ENCODE data around the gene ADAMTS16. TPM values are rescaled to one million over a fixed set of nuclear protein-coding genes. Genes with fewer than 3 reads are reported as not detected.

The ADAMTS16 gene
- polyA plus RNA-seq, 3 donors: 69.6 to 80.2 (median 79.9) TPM

DNA sequence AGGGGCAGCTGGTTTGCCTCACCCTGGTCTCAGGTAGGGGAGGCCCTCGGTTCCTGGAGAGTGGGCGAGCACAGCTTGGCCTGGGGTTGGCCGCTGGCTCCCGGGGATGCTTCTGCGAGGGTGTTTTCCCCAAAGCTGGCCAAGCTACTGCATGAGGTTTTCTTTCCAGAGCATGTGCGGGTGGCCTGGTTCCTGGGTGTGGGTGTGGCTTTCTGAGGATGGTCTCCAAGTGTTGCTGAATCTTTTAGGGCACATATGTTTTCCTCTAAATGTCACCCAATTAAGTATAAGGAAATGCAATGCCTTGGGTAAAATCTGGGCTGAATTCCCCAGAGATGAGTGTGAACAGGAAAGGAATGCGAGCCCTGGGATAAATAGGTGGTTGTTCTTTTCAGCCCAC lies 166.6 kb downstream of the ADAMTS16 start:
- DNase-seq: no peak

DNA sequence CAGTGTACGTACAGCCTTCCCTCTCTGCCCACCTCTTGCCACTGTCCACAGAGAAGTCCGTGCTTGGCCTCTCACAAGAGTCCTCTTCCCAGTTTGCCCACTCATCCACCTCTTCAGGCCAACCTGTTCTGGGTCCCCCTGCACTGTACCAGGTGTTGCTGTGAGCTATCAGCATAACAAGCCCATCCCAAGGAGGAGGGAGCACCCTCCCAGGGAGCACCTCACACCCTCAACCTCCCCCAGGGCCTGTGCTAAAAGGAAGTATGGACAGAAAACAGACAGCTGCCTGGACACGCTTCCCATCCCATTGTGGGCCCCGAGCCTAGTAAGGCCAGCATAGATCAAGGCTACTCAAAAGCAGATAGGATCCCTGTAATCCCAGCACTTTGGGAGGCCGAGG lies 168.2 kb downstream of the ADAMTS16 start:
- no peak for DNase-seq

DNA sequence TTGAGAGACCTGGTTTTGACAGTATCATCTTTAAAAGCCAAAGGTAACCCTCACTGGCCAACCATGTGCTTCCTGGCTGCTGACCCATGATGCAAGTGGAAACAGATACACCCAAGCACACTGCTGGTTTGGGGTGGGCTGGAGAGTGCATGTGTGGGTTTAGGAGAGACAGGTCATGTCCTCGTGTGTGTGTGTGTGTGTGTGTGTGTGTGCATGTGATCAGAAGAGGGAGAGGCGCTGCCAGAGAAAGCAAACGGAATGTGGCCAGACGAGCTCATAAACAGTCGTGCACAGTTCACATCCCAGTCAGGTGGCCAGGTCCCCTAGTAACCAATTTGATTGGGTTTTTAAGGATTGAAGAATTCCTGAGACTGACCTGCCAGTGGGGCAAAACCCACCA lies 169.5 kb downstream of the ADAMTS16 start:
- no peak for DNase-seq

DNA sequence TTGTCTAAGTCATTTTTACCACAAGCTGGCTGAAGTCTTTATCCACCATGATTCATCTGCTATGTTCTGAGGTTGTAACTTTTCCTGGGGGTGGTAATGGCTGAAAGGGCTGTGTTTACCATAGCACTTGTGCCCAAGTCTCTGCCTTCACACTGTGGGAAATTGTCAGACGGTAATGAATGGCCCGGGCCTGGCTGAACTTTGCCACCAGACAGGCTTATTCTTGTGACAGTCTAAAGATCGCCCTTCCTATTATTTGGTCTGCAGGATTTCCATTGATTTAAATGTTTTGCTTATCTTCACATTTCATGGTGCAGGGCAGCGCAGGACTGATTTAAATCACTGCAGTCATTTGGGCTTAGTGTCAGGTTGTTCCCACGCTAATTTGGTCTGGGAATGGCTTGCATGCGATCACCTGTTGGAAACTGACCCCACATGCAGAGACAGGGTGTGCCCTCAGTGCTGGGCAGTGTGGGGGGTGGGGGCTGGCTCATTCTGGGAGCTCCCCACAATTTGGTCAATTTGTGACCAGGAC lies 173.0 kb downstream of the ADAMTS16 start:
- DNase-seq: no peak

DNA sequence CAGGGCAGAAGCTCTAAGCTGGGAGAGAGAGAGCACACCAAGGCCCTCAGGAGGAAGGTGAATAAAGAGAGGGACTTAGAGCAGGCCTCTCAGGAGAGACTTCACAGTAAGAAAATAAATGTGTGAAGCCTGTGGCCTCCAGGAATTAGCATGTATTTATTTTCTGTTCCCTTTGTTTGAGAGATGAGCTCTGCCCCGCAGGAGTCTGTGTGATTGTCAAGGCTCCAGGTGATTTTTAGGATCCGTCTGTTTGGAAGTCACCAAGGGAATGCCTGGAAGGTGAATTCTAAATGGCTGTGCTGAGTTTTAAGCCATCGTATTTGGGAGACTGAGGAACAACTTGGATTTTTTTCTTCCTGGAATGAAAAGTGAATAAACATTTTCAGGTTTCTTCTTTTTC lies 174.0 kb downstream of the ADAMTS16 start:
- no peak for DNase-seq

DNA sequence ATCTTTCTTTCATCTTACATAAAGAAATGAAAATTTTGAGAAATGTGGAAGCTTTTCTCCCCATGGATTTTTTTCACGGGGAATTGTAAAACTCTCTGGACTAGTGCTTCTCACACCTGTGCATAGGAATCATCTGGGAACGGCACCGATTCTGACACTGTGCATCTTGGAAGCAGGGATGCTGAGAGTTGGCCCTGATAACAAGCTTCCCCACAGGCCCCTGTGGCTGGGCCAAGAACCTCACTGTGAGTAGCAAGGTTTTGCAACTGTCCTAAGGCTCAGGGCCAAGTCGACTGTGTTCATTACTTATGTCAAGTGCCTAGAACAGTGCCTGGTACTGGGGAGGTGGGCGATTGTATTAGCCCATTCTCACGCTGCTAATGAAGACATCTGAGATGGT lies 174.5 kb downstream of the ADAMTS16 start:
- no peak for DNase-seq

DNA sequence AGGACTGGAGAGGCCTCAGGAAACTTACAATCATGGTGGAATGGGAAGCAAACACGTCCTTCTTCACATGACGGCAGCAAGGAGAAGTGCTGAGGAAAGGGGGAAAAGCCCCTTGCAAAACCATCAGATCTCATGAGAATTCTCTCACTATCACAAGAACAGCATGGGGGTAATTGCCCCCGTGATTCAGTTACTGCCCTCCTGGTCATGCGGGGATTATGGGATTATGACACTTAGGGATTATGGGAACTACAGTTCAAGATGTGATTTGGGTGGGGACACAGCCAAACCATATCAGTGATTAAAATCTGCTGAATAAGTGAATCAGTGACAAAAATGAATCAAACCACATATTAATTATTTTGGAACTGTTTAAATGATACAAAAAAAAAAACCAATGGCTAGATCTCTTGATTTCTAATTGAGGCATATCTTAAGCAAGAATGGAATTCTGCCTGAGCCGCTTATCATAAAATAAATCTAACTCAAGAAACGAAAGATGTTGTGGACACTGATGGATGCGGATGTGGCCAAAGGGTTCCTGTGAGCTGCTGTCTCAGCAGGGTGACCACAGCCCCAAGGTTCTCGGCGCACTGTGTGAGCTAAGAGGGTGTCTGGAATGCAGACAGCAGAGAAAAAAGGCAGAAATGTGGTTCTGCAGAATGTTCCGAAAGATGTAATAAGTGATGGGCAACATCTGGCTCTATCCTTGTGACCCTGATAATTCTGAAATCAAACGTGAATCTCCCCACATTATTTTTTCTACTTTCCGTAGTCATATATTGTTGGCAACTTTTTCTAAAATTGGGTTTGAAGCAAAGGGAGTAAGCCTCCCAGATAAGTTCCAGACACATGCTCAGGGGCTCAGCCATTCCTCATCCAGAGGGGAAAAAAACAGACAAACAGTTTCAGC lies 175.2 kb downstream of the ADAMTS16 start:
- DNase-seq: no peak

DNA sequence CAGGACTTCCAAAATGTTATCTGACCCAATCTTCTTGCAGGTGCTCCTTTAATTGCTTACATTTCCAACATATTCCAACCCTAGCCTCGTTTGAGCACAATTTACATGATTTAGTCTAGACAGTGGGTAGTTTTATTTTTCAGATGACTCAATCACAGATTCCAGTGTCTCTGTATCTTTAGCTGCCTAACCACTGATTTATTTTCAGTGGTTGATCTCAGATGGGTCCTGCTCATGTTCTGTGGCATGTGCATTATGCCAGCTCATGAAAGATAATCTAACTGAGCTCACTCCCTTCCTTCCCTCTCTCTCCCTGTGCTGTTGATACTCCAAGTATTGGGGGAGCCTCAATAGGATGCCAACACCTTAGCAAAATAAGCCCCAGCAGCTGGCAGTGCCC lies 176.2 kb downstream of the ADAMTS16 start:
- no peak for DNase-seq

DNA sequence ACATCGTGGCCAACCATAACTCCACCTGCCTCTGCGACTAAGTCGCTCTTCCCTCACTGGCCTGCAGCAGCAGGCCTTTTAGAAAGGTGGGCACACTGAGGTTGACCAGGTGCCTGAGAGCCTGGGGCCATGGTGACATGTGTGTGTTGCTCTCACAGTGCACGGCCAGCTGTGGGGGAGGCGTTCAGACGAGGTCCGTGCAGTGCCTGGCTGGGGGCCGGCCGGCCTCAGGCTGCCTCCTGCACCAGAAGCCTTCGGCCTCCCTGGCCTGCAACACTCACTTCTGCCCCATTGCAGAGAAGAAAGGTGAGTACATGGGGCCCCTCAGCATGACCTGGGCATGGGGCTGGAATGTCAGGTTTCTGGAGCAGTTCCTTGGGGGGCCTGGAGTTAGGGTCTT lies 177.8 kb downstream of the ADAMTS16 start:
- no peak for DNase-seq

DNA sequence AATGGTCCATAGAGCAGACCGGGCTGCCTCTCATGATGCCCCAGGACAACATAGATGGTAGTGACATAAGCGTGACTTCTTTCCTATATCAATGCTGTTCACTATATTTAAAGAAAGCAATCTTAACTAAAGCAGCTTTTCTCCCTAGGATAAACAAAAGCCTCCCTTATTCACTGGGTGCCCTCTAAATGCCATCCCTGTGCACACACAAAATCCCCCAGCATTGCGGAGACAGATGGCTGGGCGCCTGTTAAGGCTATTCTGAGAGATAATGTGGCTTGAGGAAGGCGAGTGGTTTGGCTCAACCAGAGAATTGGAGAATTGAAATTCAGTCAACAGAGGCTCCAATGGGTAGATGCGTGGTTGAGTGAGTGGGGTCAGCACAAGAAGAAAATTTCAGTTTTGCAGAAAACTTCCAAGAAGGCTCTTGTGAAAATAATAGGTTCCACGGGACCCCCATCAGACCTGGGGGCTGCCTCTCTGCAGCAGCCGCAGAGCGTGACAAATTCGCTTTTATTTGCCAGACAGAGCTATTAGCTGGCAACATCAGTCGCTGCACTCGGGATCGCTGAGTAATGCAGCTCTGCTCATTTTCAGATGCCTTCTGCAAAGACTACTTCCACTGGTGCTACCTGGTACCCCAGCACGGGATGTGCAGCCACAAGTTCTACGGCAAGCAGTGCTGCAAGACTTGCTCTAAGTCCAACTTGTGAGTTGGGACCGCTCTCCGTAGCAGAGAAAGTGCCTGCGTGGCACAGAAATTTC lies 178.5 kb downstream of the ADAMTS16 start:
- no peak for DNase-seq

DNA sequence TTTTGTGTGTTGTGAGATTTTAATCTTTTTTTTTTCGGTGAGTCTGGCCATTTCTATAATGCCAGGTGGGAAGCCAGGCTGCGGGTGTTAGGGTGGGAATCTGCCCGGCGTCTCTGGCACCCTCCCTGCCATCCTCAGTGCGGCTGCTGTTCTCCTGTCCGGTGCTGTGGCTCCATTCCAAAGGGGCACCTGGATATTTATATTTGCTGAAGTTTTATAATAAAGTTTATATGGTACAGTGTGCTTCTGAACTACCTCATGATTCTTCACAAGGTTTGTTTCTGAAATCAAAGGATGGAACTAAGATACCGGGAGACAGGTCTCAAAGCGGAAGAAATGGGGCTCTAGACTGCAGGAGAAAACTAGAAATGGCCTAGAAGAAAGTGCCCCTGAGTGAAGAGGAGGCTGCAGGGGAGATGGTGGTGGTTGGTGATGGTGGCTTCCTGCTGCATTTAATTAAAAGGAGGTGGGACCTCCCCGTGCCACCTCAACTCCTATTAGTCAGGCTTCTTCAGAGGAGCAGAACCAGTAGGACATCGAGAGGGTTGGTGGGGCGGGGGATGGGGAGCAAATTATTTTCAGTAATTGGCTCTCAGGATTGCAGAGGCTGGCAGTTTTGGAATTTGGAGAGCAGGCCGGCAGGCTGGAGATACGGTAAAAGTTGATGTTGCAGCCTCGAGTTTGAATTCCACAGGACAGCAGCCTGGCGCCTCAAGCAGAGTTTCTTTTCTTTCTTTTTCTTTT lies 180.1 kb downstream of the ADAMTS16 start:
- no peak for DNase-seq

DNA sequence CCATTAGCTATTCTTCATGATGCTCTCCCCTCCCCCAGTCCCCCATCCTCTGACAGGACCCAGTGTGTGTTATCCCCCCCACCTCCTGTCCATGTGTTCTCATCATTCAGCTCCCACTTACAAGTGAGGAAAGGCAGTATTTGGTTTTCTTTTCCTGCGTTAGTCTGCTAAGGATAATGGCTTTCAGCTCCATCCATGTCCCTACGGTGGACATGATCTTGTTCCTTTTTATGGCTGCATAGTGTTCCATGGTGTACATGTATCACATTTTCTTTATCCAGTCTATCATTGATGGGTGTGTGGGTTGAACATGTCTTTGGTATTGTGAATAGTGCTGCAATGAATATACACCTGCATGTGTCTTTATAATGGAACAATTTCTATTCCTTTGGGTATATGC lies 181.0 kb downstream of the ADAMTS16 start:
- no peak for DNase-seq

DNA sequence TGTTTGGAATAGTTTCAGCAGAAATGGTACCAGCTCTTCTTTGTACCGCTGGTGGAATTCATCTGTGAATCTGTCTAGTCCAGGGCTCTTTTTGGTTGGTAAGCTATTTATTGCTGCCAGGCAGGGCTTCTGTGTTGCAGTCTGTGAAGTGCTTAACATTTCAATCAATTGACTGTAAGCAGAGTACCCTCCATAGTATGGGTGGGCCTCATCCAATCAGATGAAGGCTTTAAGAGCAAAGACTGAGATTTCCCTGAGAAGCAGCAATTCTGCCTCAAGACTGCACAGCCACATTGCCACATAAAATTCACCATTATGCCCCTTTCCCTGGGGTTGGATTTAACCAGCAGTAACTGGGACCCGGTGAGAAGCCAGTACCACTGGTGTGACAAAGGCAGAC lies 183.4 kb downstream of the ADAMTS16 start:
- no peak for DNase-seq

DNA sequence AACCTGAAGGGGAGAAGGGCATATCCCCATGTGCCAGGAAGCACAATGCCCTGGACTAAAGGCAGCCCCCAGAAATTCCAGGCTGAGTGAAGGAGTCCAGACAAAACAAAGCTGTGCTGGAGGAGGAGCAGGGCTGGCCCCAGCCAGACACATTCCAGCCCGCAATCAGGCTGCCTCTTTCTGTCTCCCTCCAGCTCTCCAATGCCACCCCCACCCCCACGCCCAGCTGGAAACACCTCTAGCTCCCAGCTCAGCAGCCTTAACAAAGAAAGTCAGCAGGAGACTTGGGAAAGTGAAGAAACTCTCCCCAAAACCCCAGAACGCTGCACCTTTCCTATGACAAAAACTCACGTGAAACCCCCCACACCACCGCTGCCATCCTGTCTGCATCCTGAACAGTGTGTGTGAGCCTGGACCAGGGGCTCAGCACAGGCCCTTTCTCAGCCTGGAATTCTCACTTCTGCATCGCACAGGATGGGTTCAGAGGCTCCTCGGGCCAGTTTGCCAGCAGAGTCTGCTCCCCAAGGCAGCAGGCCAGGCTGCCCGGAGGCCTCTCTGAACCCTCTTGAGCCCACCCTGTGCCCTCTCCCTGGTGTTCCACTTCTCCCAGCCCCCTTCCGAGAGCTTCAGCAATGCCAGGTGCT lies 186.1 kb downstream of the ADAMTS16 start:
- DNase-seq: no peak

DNA sequence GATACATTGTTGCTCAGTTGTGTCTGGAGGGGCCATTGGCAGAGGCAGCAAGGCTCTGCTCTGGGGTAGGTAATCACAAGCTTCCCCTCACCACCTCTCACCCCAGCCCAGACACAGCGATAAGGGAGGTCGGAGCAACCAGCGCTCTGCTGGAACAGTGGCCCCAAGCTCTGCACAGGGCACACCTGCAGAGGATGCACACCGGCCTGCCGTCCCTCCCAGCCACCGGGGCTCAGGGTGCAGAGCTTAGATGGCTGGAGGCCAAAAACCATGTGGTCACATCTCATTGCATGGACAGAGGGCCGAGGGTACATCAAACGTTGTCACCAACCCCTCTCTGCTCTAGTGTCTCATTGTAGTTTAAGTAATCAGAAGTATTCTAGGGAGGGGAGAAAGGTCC lies 187.0 kb downstream of the ADAMTS16 start:
- no peak for DNase-seq

DNA sequence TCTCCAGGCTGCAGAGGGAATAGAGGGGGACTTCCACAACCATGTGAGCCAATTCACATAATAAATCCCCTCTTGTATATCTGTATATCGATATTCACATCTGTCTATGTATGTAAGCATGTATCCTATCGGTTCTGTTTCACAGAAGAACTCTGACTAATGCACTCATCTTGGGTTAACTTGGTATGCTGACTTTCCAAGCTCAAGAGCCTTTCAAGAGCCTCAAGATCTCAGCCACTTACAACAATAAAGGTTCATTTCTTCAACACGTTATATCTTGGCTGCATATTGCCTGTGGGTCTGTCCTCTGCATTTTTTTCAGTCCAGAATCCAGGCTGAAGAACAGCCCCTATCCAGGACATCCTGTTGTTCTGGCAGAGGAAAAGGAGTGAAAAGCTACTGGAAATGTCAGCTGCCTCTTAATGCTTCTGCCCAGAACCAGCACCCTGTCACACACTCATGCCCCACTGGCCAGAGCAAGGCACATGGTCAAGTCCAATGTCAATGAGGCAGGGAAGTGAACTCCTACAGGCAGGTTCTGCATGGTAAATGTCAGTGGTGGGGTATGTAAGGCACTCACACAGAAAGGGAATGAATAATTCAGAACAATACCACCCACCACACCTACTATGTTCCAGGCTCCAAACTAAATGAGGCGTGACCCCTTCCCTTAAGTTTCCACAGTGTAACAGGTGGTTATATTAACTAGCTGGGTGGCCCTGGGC lies 190.8 kb downstream of the ADAMTS16 start:
- DNase-seq: no peak

DNA sequence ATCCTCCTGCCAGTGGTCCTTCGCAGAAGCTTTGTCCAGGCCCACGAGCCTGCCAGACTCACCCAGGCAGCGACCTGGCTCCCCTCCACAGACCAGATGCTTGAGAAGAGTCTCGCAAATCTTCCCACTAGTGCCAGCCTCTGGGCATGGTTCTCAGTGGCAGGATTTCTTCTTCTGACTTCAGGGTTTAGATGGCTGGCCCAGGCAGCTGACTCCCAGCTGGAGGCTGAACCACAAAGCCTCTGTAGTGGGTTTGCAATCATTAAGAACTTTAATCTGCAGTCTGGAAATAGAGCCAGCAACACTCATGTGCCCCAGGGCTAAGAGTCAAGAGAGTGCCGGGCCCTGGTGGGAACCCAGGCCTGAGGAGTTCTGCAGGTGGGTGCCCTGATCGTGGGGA lies 191.7 kb downstream of the ADAMTS16 start:
- DNase-seq: no peak

DNA sequence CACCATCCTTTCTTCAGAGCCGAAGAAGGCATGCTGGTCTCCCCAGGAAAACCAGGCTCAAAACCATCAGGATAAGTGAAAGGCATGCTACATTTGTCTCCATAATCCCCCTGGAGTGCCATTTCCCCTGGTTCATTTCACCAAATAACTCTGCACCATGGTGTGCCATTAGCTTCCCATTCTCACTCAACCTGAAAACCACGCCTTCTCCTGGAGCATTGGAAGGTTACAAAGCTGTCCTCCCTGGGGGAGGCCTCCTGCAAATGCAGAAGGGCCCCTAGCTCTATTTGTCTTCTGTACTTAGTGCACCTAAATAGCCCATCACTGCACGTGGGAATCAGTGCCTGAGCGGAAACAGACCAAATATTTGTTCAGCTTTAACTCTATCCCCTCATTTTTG lies 192.2 kb downstream of the ADAMTS16 start:
- DNase-seq: no peak

DNA sequence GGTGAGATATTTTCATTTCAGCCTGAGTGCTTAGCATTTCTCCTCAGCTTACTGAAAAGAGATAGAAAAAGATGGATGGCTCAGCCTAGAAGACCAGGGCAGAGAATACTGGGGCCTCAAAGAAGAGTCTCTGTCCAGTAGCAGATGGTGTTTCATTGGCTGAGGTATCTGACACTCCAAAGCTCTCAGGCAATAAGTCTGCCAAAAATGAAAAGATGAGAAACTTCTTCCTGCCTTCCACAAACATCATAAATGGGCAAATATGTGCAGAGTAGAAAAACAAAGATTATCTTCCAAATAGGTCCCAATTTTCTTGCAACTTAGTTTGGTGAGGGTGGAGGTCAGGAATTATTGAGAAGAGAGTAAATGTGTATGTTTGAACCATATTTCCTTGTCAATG lies 195.0 kb downstream of the ADAMTS16 start:
- no peak for DNase-seq

DNA sequence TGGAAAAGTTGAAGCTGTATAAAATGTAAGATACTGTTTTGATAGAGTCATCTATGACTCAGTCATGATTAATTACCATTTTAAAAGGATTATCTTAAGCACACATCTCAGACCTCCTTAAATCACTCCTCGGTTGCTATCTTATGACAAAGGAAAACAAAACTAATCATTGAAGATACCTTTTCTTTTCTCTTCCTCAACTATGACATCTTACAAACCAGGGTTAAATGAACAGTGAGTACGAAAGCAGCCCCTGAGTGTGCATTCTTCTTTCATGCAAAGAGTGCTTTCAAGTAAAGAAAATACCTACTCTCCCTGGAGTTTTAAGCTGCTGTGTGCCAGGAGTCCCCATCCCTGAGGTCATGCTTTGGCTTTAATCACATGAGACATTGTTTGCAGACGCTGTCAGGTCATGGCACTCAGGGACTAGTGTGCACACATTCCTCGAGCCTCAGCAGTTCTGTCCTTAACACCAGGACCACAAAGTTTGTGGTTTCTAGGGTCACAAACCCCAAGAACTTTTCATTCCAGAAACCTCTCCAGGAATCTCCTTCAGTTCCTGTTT lies 195.7 kb downstream of the ADAMTS16 start:
- no peak for DNase-seq

DNA sequence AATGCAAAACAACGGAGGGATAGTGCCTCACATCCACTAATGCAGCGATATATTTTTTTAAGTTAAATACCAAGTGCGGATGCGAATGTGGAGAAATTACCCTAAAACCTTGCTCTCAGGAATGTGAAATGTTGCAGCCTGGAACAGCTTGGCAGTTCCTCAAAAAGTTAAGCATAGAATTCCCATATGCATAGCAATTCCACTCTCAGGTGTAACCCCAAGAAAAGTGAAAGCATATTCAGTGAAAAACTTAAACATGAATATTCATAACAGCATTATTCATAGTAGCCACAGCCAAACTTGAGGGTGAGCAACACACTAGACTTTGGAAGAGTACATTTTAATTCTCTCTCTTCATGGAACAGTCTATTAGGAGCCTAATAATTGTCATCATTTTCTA lies 199.1 kb downstream of the ADAMTS16 start:
- no peak for DNase-seq
